SU-DHL-6 (cell line): ENCODE data around the gene AIMP2.
"Not testable (repeated sequence)": the region's sequence is repeated elsewhere in the genome, so short reads cannot be mapped to it uniquely, and the experiment has no call there.

ENCODE experiments used
- EZH2phosphoT487 ChIP-seq: fragments of 200-600 bp; sonication (generic), shearing (Covaris generic); conservative IDR thresholded peaks from 2 replicates; pipeline ENCODE4 v1.6.1; 2018; ENCODE audit warnings: mild to moderate bottlenecking, antibody characterized with exemption, low read length, moderate library complexity, mixed read lengths
- TF ChIP-seq, protein P1 (sequence below): fragments of 200-600 bp; sonication (generic); IDR thresholded peaks from one replicate; pipeline ENCODE4 v1.5.1; 2017; ENCODE audit warnings: antibody characterized with exemption, mild to moderate bottlenecking, low read length, moderate library complexity; ENCODE audit not compliant: insufficient read depth, poor library complexity, severe bottlenecking

GRCh38 chr7:5973580-5973979, 35.5 kb upstream of the AIMP2 start:
- TF ChIP-seq, protein P1, sequence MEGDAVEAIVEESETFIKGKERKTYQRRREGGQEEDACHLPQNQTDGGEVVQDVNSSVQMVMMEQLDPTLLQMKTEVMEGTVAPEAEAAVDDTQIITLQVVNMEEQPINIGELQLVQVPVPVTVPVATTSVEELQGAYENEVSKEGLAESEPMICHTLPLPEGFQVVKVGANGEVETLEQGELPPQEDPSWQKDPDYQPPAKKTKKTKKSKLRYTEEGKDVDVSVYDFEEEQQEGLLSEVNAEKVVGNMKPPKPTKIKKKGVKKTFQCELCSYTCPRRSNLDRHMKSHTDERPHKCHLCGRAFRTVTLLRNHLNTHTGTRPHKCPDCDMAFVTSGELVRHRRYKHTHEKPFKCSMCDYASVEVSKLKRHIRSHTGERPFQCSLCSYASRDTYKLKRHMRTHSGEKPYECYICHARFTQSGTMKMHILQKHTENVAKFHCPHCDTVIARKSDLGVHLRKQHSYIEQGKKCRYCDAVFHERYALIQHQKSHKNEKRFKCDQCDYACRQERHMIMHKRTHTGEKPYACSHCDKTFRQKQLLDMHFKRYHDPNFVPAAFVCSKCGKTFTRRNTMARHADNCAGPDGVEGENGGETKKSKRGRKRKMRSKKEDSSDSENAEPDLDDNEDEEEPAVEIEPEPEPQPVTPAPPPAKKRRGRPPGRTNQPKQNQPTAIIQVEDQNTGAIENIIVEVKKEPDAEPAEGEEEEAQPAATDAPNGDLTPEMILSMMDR: not testable (repeated sequence)
- not testable (repeated sequence) for TF ChIP-seq EZH2phosphoT487
